ENCODE results near the gene SERPINA4. TPM values are rescaled to one million over a fixed set of nuclear protein-coding genes. Genes with fewer than 3 reads are reported as not detected.

SERPINA4 gene
- polyA plus RNA-seq, 3 donors, result 0.70 to 1.5 (median 1.5) TPM

GRCh38 chr14:94540031-94540794 is 21.0 kb upstream of the SERPINA4 start:
- DNase-seq (ENCODE audit: extremely low read depth in 1 of 11, low read depth in 9 of 11, low spot score in 4 of 11), result peak in 7 of 11 donors; percentile 10 to 39 (median 20)

GRCh38 chr14:94541234-94541975 is 19.8 kb upstream of the SERPINA4 start:
- no peak for DNase-seq (ENCODE audit: extremely low read depth in 1 of 11, low read depth in 9 of 11, low spot score in 4 of 11)

GRCh38 chr14:94542111-94542810 is 19.0 kb upstream of the SERPINA4 start:
- DNase-seq (ENCODE audit: extremely low read depth in 1 of 11, low read depth in 9 of 11, low spot score in 4 of 11), result no peak

- no peak for DNase-seq (ENCODE audit: extremely low read depth in 1 of 11, low read depth in 9 of 11, low spot score in 4 of 11)
These were observed 18.3 kb upstream of the SERPINA4 start for GRCh38 chr14:94542811-94543440.

GRCh38 chr14:94543449-94544124 is 17.7 kb upstream of the SERPINA4 start:
- no peak for DNase-seq (ENCODE audit: extremely low read depth in 1 of 11, low read depth in 9 of 11, low spot score in 4 of 11)

GRCh38 chr14:94544726-94545125 is 16.5 kb upstream of the SERPINA4 start:
- no peak for DNase-seq (ENCODE audit: extremely low read depth in 1 of 11, low read depth in 9 of 11, low spot score in 4 of 11)

- no peak for DNase-seq (ENCODE audit: extremely low read depth in 1 of 11, low read depth in 9 of 11, low spot score in 4 of 11)
These were observed 16.0 kb upstream of the SERPINA4 start for GRCh38 chr14:94545131-94545841.

GRCh38 chr14:94547151-94547680 is 14.0 kb upstream of the SERPINA4 start:
- no peak for DNase-seq (ENCODE audit: extremely low read depth in 1 of 11, low read depth in 9 of 11, low spot score in 4 of 11)

- no peak for DNase-seq (ENCODE audit: extremely low read depth in 1 of 11, low read depth in 9 of 11, low spot score in 4 of 11)
These were observed 13.5 kb upstream of the SERPINA4 start for GRCh38 chr14:94547726-94548125.

- no peak for DNase-seq (ENCODE audit: extremely low read depth in 1 of 11, low read depth in 9 of 11, low spot score in 4 of 11)
These were observed 12.9 kb upstream of the SERPINA4 start for GRCh38 chr14:94548131-94548998.

- DNase-seq (ENCODE audit: extremely low read depth in 1 of 11, low read depth in 9 of 11, low spot score in 4 of 11), result peak in 6 of 11 donors; percentile 26 to 59 (median 33)
These were observed 11.9 kb upstream of the SERPINA4 start for GRCh38 chr14:94548999-94549985.

- DNase-seq (ENCODE audit: extremely low read depth in 1 of 11, low read depth in 9 of 11, low spot score in 4 of 11), result no peak
These were observed 11.2 kb upstream of the SERPINA4 start for GRCh38 chr14:94550041-94550440.

GRCh38 chr14:94555991-94556390 is 5.3 kb upstream of the SERPINA4 start:
- no peak for DNase-seq (ENCODE audit: extremely low read depth in 1 of 11, low read depth in 9 of 11, low spot score in 4 of 11)

- DNase-seq (ENCODE audit: extremely low read depth in 1 of 11, low read depth in 9 of 11, low spot score in 4 of 11), result no peak
These were observed 3.9 kb upstream of the SERPINA4 start for GRCh38 chr14:94557327-94557726.

GRCh38 chr14:94558842-94559241 is 2.4 kb upstream of the SERPINA4 start:
- no peak for DNase-seq (ENCODE audit: extremely low read depth in 1 of 11, low read depth in 9 of 11, low spot score in 4 of 11)
